GM19099 (cell line): Measurements from ENCODE around the gene MGAT1.

Source experiments
- POLR2A ChIP-seq: IDR thresholded peaks from 3 replicates; pipeline ENCODE4 v1.6.1; 2011; ENCODE audit warnings: low read depth; ENCODE audit not compliant: insufficient read length; ENCODE audit errors: extremely low read depth

MGAT1 gene

DNA sequence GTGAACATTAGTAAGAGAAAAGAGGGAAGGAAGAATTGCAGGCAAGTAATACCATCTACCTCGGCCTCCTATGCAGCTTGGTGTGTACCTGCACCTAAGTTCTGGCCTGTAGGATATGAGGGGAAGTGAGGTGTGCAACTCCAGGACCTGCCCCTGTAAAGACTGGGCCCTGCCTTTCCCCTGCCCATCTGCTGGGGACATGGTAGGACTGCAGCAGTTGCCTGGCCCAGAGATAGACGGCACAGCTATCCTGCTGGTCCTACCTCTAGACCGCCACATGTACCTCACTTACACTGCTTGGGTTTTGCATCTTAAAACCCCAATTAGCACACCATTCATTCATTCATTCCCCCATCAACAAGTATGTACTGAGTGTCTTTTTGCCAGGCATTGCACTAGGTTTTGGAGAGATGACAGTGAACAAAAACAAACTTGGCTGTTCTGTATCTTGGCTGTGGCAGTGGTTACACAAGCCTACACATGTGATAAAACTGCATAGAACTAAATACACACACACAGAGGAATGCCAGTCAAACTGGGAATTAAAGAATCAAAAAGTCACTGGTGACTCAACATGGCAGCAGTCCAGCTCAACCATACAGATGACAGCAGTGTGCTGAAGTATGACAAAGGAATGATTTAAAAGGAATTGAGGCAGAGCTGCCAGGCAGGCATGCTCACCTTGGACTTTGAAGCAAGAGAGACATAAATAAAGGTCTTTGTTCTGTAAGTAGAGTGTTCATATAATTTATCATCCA, 23.3 kb upstream of the MGAT1 start:
- TF ChIP-seq POLR2A, result no peak

DNA sequence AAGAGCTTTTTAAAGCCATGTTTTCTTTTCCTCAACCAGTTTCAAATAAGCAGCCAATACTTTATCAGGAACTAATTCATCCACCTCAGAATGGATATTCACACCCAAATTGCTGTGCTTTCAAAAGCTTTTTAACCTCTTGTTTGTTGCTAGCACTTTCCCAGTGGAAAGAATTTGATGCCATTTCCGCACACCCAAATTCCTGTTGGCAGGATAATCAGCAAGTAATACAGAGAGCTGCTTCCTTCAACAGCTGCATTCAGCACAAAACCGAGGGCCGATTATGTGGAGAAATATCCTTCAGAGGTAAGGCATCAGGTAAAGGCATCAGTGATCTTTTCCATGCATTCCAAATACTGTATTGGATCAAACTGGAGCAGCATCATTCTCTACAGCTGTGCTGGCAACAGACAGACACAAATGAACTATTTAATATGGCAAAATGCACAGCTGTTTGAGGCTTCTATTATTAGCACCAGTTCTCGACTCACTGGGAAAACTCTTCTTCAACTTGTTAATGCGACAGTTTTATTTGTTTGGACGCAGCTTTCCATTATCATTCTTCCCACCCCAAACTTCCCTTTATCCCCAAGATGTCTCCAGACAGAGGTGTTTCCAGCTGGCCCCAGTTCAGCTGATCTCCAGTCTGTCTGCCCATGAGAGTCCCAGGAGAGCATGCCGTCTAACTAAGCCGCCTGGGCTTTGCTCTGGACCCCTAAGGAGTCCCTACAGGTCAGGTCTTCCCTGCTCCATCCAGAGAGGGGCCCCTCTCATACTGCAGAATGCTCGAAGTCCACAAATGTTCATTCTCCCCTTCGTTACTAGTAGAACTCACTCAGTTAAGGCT, 22.2 kb upstream of the MGAT1 start:
- TF ChIP-seq POLR2A, result no peak

DNA sequence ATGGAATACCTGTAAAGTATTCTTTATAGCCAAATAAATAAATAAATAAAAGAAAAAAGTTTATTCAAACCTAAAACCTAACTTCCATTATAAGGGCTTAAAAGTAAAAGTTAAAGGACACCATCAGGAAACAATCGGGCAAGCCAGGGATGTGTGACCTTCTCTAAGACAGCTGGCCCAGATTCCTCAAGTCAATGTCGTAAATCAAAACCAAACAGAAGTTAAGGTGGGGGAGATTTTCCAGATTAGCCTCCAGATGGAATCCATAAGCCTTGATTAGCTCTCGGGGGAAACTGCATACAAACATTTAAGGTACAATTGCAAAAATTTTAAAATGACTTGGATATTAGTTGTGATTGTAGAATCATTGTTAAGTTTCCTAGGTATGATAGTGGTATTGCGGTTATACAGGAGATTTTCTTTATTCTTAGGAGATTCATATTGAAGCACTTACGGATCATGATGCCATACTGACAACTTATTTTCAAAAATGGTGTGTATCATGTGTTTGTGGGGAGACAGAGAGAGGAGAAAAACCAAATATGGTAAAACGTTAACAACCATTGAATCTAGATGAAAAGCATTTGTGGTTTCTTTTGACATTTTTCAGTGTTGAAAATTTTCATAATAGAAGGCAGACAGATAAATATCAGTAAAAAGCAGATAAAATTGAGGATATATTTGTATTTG, 21.5 kb upstream of the MGAT1 start:
- TF ChIP-seq POLR2A, result no peak

DNA sequence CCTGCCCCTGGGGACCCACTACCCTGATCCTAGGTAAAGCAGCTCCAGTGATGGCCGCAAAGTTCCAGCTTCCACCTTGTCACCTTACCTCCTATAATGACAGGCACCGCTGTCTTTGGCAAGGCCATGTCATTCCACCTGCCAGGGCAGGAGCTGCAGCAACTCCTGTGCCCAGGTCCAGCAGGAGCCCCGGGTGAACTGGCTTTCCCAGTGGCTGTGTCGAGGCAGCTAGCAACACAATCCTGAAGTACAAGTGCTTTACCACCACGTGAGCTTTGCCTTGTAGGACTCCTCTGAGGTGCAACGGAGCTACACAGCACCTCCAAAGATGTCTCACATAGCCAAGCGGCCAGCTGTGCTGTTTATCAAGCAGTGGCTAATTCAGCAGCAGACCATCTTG, 20.7 kb upstream of the MGAT1 start:
- TF ChIP-seq POLR2A, result no peak

DNA sequence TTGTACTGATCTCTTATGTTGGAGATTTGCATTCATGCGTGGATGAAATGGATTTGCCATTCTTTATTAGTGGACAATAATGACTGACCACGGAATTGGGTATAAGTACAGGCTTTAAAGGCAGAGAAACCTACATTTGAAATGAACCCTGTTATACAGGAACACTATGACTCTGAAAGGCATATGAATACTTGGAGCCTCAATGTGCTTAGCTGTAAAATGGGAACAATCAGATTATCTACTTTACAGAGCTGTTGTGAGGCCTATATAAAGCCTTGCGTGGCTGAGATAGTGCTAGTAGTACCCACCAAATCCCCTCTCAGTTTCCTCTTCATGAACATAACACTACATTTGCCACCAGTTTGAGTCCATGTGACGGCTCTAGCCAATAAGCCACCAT, 18.9 kb upstream of the MGAT1 start:
- no peak for TF ChIP-seq POLR2A

DNA sequence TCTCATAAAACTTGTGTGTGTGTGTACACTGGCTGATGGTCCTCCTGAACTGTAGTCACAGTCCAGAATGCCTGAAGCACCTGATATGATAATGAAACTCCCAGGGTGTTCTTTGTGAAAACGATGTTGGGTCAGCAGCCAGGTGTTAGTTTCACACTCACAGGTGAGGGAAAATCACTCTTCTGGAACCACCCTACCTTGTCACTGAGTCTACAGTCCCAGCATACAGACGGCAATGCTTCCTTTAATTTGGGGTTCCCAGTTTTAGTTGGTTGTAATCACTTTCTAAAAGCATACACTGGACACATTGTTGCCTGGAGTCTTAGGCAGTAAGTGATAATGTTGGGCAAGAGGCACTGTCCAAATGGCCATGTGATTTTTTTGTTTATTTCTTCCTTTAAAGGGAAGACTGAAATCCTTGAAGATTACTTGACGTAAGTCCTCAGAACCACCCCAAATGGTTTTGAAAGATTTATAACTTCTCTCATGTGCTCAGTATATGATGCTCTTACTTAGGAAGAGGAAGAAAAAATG, 18.2 kb upstream of the MGAT1 start:
- no peak for TF ChIP-seq POLR2A

DNA sequence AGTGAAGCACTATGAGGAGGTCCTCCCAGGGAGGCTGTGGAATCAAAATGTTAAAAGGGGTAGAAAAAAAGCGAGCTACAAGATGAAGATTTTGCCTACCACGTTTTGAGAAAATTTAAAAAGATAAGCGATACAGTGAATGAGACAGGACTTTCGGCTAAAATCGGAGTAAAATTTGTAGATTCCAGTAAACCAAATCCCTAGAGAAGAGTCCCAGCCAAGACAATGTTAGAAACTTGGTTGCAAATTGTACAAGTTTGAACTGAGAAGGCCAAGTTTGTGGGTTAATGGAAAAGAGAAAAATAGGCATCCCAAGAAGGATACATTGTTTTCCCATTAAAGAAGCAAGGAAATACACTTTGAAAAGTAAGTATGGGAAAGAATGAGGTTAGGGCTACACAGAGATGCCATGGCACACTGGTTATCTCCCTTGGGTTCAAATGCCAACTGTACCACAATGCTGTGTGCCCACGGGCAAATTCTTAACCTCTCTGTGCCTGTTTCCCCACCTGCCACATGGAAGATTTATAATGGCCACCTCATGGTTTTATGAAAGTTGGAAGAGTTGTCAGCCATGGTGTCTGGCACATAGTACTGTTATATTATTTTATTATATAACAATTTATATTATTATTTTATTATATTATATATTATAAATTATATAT, 16.2 kb upstream of the MGAT1 start:
- TF ChIP-seq POLR2A, result no peak

DNA sequence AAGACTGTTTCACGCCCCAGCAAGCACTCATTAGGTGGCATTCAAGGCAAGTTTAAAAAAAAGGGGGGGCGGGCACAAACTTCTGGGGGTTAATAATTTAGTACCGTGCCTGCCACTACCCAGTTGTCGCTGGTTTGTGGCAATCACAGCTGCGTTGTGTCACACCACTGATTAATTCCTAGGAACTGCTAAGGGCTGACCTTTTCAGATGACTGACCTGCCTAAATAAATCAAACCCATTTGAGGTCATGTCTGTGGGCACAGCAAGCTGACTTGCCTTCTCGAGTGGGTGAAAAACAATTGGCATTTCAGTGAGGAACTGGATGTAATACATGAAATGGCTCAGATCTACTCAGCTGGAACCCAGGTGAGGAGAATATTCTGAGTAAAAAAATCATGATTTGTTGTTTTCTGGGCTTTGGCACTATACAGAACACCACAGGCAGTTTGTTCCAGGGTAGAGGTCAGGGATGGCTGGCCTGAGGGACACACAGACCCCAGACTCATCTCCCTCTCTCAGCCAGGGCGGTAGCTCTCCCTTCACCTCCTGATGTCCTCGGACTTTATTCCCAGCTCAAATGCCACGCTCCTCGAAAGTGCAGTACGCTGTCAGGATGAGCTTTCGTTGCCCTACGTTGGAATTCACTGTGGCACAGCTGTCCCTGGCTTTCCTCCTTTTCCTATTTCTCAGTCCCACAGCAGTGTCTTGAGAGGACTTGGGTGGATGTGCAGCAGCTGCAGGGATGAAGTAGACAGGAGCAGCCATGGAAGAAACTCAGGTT, 15.5 kb upstream of the MGAT1 start:
- no peak for TF ChIP-seq POLR2A

DNA sequence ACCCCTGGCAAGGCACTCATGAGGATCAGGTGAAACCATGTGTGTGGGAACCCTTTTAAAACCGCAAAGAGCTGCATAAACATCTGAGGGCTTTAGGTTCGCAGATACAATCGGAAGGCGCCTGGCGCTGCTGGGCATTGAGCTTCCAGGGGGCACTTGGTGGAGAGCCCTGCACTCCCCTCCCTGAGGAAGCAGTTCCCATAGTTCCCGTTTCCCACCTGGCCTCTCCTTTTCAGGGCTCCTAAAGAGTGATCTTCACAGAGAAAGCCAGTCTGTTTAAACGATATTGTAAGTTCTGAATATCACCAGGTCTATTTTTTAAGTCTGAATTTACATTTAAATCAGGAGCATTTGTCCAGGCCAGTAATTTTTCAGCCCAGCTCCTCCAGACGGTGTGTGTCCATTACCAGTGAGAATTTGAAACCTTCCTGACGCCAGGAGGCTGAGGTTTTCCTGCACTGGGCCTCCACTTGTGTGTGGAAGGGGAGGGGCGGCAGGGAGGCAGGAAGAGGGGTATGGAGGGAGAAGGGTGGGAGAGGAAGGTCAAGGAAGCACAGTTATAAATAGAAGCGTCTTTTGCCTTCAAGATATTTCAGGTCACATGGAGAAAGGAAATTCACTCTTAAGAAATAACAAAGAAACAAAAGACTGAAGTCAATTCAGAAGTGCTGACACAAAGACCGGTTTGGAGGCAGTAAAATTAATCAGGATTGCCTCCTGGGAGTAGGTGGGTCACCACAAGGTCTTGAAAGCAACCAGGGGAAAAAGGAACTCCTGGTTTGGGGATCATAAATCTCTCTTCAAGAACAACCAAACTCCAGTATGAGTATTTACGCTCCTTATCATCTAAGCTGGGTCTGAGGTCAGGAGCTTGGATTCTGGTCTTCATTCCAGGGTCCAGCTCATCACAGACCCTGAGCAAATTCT, 14.3 kb upstream of the MGAT1 start:
- no peak for TF ChIP-seq POLR2A

DNA sequence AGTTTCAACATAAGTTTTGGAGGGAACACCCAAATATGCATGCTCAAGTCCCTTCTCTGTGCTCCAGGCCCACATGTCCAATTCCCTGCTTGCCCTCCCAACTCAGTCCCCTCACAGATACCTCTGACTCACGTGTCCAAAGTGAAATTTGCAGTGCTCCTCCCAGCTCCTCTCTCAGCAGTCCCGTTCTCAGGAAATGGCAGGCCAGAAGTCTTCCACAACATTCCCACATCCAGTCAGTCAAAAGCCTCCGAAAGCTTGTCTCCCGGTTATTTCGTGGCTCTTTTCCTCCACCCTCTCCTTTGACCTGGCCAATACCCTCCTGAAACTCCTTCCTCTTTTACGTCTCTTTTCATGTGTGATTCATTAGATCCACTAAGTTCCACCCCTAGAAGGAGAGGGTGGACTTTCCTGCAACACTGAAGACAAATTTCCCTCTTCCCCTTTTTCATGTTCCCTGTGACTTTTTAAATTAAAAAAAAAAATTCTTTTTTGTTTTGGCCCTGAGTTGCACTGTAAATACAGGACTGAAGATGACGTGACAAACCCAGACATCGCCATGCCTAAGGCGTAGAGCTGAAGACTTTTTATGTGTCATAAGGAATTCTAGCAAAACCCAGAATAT, 12.8 kb upstream of the MGAT1 start:
- TF ChIP-seq POLR2A, result no peak

DNA sequence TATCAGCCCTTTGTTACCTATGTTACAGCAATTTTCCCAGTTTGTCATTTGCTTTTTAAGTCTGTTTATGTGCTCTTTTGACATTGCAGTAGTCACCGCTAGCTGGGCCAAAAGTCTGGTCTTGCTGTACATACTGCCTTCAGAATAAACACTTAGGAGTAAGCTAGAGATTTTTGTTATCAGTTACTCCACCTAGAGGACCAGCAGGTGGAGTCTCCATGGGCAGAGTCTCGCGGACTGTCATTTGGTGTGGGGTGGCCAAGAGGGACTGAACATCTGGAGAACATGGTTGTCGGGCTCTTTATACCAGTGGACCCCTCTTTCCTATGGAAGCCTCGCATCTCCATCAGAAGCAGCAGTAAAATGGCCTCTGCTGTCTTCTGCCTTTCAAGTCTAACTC, 10.8 kb upstream of the MGAT1 start:
- no peak for TF ChIP-seq POLR2A

DNA sequence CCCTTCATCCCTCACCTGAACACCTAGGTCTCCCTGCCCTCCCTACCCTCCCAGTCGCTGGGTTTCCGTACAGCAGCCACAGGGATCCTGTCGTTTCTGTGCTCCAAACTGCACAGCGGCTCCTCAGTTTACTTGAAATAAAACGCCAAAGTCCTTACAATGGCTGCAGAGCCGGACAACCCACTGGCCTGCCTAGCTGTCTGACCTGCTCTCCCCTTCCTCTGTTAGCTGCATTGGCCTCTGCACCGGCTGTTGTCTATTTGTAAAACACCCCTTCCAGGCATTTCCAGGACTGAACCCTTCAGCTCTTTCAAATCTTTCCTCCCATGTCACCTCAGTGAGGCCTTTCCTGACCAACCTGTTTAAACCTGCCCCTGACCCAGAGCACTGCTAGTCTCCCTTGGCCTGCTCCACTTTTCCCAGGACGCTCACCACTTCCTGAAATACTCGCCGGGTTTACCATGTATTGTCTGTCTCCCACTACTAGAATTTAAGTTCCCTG, 9.1 kb upstream of the MGAT1 start:
- TF ChIP-seq POLR2A, result no peak
